ENCODE measurements around the gene MCCC1.

MCCC1 gene

GRCh38 chr3:183099026-183099837, at the start of gene MCCC1:
MCCC1 (minus strand) TSS chr3:183099496; CDS start chr3:183099440, 56 bp downstream.
- H3K27me3 ChIP-seq (replicated peaks; ENCODE audit: insufficient read depth, low read length) = no peaks in the 10 kb centered on the region
- peak; percentile 100 for DNase-seq
- peak within 1 kb of the TSS; percentile 86 for H3K4me2 ChIP-seq (ENCODE audit: low read depth, low read length)
- H3F3A ChIP-seq (ENCODE audit: insufficient read depth, low read length) = peaks cover 12% of the 10 kb centered on the region
- peak within 1 kb of the TSS; percentile 81 for H2AFZ ChIP-seq (ENCODE audit: low read length)
- TF ChIP-seq EZH2 (optimal IDR thresholded peaks at IDR 0.05; ENCODE audit: low read depth, low read length) = no peak
- TF ChIP-seq CTCF (IDR thresholded peaks at IDR 0.05; ENCODE audit: low read length) = no peak
- TF ChIP-seq EZH2phosphoT487 (IDR thresholded peaks at IDR 0.05; ENCODE audit: low read length) = no peak
- H3K9me2 ChIP-seq (replicated peaks; ENCODE audit: insufficient read depth, low read length) = no peaks in the 10 kb centered on the region
- H3K79me2 ChIP-seq (ENCODE audit: low read length) = peaks cover 37% of the 10 kb centered on the region
- H3K9ac ChIP-seq (ENCODE audit: low read length) = peak within 1 kb of the TSS; percentile 76
- H3K4me3 ChIP-seq (ENCODE audit: low read length) = peak within 1 kb of the TSS; percentile 82
- no peaks in the 10 kb centered on the region for H3K9me3 ChIP-seq (replicated peaks; ENCODE audit: insufficient read depth, low read length)
- peaks cover 11% of the 10 kb centered on the region for H3K4me1 ChIP-seq (ENCODE audit: low read length)
- H3K36me3 ChIP-seq (replicated peaks; ENCODE audit: insufficient read depth, low read length) = no peaks in the 10 kb centered on the region
- H4K20me1 ChIP-seq (ENCODE audit: insufficient read depth, low read length) = no peaks in the 10 kb centered on the region
- H3K27ac ChIP-seq (ENCODE audit: low read length) = peak within 1 kb of the TSS; percentile 54

GRCh38 chr3:183148056-183148455, 48.8 kb upstream of the MCCC1 start:
- no peak overlapping the region for H2AFZ ChIP-seq (ENCODE audit: low read length)
- H3F3A ChIP-seq (ENCODE audit: insufficient read depth, low read length) = no peaks in the 10 kb centered on the region
- no peaks in the 10 kb centered on the region for H4K20me1 ChIP-seq (ENCODE audit: insufficient read depth, low read length)
- no peak overlapping the region for H3K27ac ChIP-seq (ENCODE audit: low read length)
- no peaks in the 10 kb centered on the region for H3K79me2 ChIP-seq (ENCODE audit: low read length)
- no peaks in the 10 kb centered on the region for H3K36me3 ChIP-seq (replicated peaks; ENCODE audit: insufficient read depth, low read length)
- no peaks in the 10 kb centered on the region for H3K27me3 ChIP-seq (replicated peaks; ENCODE audit: insufficient read depth, low read length)
- TF ChIP-seq CTCF (IDR thresholded peaks at IDR 0.05; ENCODE audit: low read length) (no peak), EZH2 (optimal IDR thresholded peaks at IDR 0.05; ENCODE audit: low read depth, low read length) (no peak), EZH2phosphoT487 (IDR thresholded peaks at IDR 0.05; ENCODE audit: low read length) (no peak)
- H3K4me2 ChIP-seq (ENCODE audit: low read depth, low read length) = no peak overlapping the region
- no peaks in the 10 kb centered on the region for H3K4me1 ChIP-seq (ENCODE audit: low read length)
- H3K4me3 ChIP-seq (ENCODE audit: low read length) = no peak overlapping the region
- H3K9ac ChIP-seq (ENCODE audit: low read length) = no peak overlapping the region
- H3K9me2 ChIP-seq (replicated peaks; ENCODE audit: insufficient read depth, low read length) = no peaks in the 10 kb centered on the region
- no peak for DNase-seq
- no peaks in the 10 kb centered on the region for H3K9me3 ChIP-seq (replicated peaks; ENCODE audit: insufficient read depth, low read length)

- H3K27ac ChIP-seq (ENCODE audit: low read length) = no peak overlapping the region
- no peak overlapping the region for H3K4me3 ChIP-seq (ENCODE audit: low read length)
- no peaks in the 10 kb centered on the region for H4K20me1 ChIP-seq (ENCODE audit: insufficient read depth, low read length)
Measured at GRCh38 chr3:183144363-183144762, 45.1 kb upstream of the MCCC1 start.

More at GRCh38 chr3:183144363-183144762, 45.1 kb upstream of the MCCC1 start:
- Histone ChIP-seq H3K4me2 (ENCODE audit: low read depth, low read length) (no peak overlapping the region), H2AFZ (ENCODE audit: low read length) (no peak overlapping the region), H3K9me2 (replicated peaks; ENCODE audit: insufficient read depth, low read length) (no peaks in the 10 kb centered on the region), H3F3A (ENCODE audit: insufficient read depth, low read length) (no peaks in the 10 kb centered on the region), H3K27me3 (replicated peaks; ENCODE audit: insufficient read depth, low read length) (no peaks in the 10 kb centered on the region), H3K9me3 (replicated peaks; ENCODE audit: insufficient read depth, low read length) (no peaks in the 10 kb centered on the region), H3K36me3 (replicated peaks; ENCODE audit: insufficient read depth, low read length) (no peaks in the 10 kb centered on the region), H3K4me1 (ENCODE audit: low read length) (no peaks in the 10 kb centered on the region), H3K79me2 (ENCODE audit: low read length) (no peaks in the 10 kb centered on the region), H3K9ac (ENCODE audit: low read length) (no peak overlapping the region)
- TF ChIP-seq EZH2phosphoT487 (IDR thresholded peaks at IDR 0.05; ENCODE audit: low read length) (no peak), CTCF (IDR thresholded peaks at IDR 0.05; ENCODE audit: low read length) (no peak), EZH2 (optimal IDR thresholded peaks at IDR 0.05; ENCODE audit: low read depth, low read length) (no peak)
- DNase-seq = no peak

All from MM.1S (cell line).